Measurements from ENCODE around the gene TMTC1. TPM values are rescaled to one million over a fixed set of nuclear protein-coding genes. Genes with fewer than 3 reads are reported as not detected.

The TMTC1 gene
- total and polyA plus RNA-seq, 2 experiments from 2014 or later: 4.8 to 24.3 TPM

- H3K27me3 Mint-ChIP-seq (ENCODE audit: insufficient read depth, low read depth, poor library complexity): no peaks in the 10 kb centered on the region
- H3K4me1 ChIP-seq (ENCODE audit: insufficient read depth): no peaks in the 10 kb centered on the region
- no peaks in the 10 kb centered on the region for H3K36me3 Mint-ChIP-seq (ENCODE audit: low read depth)
- no peaks in the 10 kb centered on the region for H3K27me3 ChIP-seq (ENCODE audit: insufficient read depth)
- no peak overlapping the region for H3K4me2 ChIP-seq
- no peaks in the 10 kb centered on the region for H3K9me3 Mint-ChIP-seq
- H4K20me1 ChIP-seq (replicated peaks; ENCODE audit: insufficient read depth): no peaks in the 10 kb centered on the region
- H3F3A ChIP-seq (replicated peaks; ENCODE audit: low read depth): no peaks in the 10 kb centered on the region
- no peaks in the 10 kb centered on the region for H3K36me3 ChIP-seq (ENCODE audit: insufficient read depth)
- H3K27ac ChIP-seq (ENCODE audit: low read depth): no peak overlapping the region
- ATAC-seq: no peak
- H3K9me2 ChIP-seq (ENCODE audit: insufficient read depth): 0 out of 2 replicates have a peak, but pooled peaks cover 4% of the 10 kb centered on the region
- H2AFZ ChIP-seq: no peak overlapping the region
- DNase-seq (ENCODE audit: low spot score): no peak
- no peak overlapping the region for H3K4me3 ChIP-seq
- TF ChIP-seq POLR2AphosphoS5 (IDR thresholded peaks at IDR 0.05; ENCODE audit: low read depth) (no peak), CTCF (conservative IDR thresholded peaks at IDR 0.05; ENCODE audit: low read depth in 2 of 2) (no peak), JUNB (IDR thresholded peaks at IDR 0.05; ENCODE audit: unreplicated experiment) (no peak), STAT1 (IDR thresholded peaks at IDR 0.05; ENCODE audit: unreplicated experiment) (no peak), REST (IDR thresholded peaks at IDR 0.05; ENCODE audit: unreplicated experiment) (no peak), ETS1 (IDR thresholded peaks at IDR 0.05) (no peak), ZNF114 (CRISPR knock-in tag; IDR thresholded peaks at IDR 0.05) (no peak), CREB1 (CRISPR knock-in tag; IDR thresholded peaks at IDR 0.05; ENCODE audit: low read depth) (no peak), EZH2 (IDR thresholded peaks at IDR 0.05; ENCODE audit: low read depth, unreplicated experiment) (no peak), ZNF331 (CRISPR knock-in tag; IDR thresholded peaks at IDR 0.05; ENCODE audit: low read depth) (no peak), NANOG (IDR thresholded peaks at IDR 0.05; ENCODE audit: borderline replicate concordance) (no peak), EZH2phosphoT487 (IDR thresholded peaks at IDR 0.05; ENCODE audit: unreplicated experiment) (no peak), ZNF462 (CRISPR knock-in tag; IDR thresholded peaks at IDR 0.05) (no peak)
- no peak overlapping the region for H3K4me3 Mint-ChIP-seq
- no peak overlapping the region for H3K27ac Mint-ChIP-seq
- peaks cover 8% of the 10 kb centered on the region for H3K4me1 Mint-ChIP-seq
- no peaks in the 10 kb centered on the region for H3K79me2 ChIP-seq (replicated peaks; ENCODE audit: insufficient read depth)
Observed at GRCh38 chr12:29574500-29574899, 209.2 kb downstream of the TMTC1 start.
